ENCODE measurements around the gene HUNK.
"Not testable (repeated sequence)": the region's sequence is repeated elsewhere in the genome, so short reads cannot be mapped to it uniquely, and the experiment has no call there.

The HUNK gene

DNA sequence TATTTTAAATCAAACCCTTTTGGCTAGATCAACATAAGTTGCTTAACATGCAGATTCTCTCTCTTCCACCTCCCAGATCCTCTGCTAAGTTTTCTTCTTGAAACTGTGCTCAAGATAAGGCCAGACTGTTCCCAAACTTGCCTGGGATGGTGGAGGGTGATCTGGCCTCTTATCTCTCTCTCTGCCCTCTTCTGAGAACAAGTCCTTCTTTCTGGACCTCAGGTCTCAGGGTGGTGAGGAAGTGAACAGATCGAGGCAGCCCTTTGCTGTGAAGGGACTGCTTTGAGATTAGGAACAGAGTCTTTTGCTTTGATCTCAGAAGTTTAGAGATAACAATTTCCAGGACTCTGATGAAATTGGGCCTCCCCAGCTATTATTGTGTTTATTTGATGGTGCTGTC is 70.7 kb downstream of the HUNK start:
- in situ Hi-C loops (cut with HindIII; ENCODE audit: low pct_ligation_motif_present, low sequenced_read_pairs), result no loop called here
- DNase-seq, result no peak
- no peaks in the 10 kb centered on the region for H3K36me3 ChIP-seq (replicated peaks)
- no peak overlapping the region for H3K4me3 ChIP-seq (ENCODE audit: low read depth, low read length)
- H3K27ac ChIP-seq, result no peak overlapping the region
- H3K27me3 ChIP-seq (replicated peaks), result no peaks in the 10 kb centered on the region
- TF ChIP-seq, protein P1, sequence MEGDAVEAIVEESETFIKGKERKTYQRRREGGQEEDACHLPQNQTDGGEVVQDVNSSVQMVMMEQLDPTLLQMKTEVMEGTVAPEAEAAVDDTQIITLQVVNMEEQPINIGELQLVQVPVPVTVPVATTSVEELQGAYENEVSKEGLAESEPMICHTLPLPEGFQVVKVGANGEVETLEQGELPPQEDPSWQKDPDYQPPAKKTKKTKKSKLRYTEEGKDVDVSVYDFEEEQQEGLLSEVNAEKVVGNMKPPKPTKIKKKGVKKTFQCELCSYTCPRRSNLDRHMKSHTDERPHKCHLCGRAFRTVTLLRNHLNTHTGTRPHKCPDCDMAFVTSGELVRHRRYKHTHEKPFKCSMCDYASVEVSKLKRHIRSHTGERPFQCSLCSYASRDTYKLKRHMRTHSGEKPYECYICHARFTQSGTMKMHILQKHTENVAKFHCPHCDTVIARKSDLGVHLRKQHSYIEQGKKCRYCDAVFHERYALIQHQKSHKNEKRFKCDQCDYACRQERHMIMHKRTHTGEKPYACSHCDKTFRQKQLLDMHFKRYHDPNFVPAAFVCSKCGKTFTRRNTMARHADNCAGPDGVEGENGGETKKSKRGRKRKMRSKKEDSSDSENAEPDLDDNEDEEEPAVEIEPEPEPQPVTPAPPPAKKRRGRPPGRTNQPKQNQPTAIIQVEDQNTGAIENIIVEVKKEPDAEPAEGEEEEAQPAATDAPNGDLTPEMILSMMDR (IDR thresholded peaks at IDR 0.05; ENCODE audit: low read depth, low read length, missing control alignments), result no peak

DNA sequence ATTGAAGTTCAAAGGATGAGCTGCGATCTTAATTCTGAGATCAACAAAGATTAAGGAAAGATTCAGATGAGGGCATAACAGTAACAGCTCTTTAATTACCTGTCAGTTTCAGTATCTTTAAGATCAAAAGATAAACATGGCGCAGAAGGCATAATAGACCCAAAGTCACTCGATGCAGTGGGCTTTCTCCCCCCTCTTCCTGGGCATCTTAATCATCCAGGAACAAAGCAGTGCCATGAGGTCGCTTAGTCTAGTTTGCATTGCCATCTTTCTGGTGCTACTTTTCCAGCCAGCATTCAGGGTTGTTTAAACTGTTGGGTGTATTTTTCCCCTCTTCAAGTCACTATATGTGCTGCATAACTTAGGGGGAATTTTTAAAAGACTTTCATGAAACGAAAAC is 72.3 kb downstream of the HUNK start:
- H3K36me3 ChIP-seq (replicated peaks), result no peaks in the 10 kb centered on the region
- no peaks in the 10 kb centered on the region for H3K27me3 ChIP-seq (replicated peaks)
- H3K27ac ChIP-seq, result no peak overlapping the region
- H3K4me3 ChIP-seq (ENCODE audit: low read depth, low read length), result no peak overlapping the region
- DNase-seq, result no peak
- in situ Hi-C loops (cut with HindIII; ENCODE audit: low pct_ligation_motif_present, low sequenced_read_pairs), result no loop called here
- TF ChIP-seq, protein P1 (IDR thresholded peaks at IDR 0.05; ENCODE audit: low read depth, low read length, missing control alignments), result no peak

DNA sequence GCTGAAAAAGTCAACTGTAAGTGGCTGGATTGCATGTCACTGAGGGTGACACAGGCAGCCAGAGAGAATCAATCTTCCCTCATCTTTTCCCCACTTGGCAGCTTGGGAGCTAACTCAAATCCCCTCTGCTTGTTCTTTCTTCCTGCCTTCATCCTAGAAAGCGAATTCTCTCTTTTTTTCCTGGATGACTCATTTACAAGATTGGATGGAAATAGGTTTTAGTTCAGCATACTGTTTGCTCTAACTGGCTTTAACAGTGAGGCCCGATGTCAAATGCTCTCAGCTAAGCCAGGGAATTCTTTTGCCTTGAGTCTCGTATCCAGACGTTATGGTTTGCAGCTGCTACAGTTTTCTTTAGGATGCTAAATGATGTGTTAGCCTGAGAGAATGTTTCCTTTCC is 72.7 kb downstream of the HUNK start:
- no peak for DNase-seq
- H3K27me3 ChIP-seq (replicated peaks), result no peaks in the 10 kb centered on the region
- H3K4me3 ChIP-seq (ENCODE audit: low read depth, low read length), result no peak overlapping the region
- TF ChIP-seq, protein P1 (IDR thresholded peaks at IDR 0.05; ENCODE audit: low read depth, low read length, missing control alignments), result no peak
- in situ Hi-C loops (cut with HindIII; ENCODE audit: low pct_ligation_motif_present, low sequenced_read_pairs), result no loop called here
- no peaks in the 10 kb centered on the region for H3K36me3 ChIP-seq (replicated peaks)
- H3K27ac ChIP-seq, result no peak overlapping the region

DNA sequence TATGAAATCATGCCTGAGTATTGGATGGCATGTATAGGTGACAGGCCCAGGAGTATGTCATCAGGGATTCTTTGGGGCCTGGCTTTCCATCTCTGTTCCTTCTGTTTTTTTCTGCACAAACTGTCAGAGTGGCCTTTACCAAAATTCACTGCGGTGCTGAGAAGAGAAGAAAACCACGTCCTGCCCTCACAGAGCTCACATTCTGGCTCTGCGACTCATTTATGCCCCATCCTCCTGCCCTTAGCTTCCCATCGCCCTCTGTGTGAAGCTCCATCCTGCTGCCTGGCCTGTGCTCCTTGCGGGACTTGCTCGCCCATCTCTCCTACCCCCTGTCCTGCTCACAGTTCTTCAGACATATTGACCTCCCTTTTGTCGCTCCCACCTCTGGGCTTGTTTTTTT is 73.4 kb downstream of the HUNK start:
- in situ Hi-C loops (cut with HindIII; ENCODE audit: low pct_ligation_motif_present, low sequenced_read_pairs), result no loop called here

DNA sequence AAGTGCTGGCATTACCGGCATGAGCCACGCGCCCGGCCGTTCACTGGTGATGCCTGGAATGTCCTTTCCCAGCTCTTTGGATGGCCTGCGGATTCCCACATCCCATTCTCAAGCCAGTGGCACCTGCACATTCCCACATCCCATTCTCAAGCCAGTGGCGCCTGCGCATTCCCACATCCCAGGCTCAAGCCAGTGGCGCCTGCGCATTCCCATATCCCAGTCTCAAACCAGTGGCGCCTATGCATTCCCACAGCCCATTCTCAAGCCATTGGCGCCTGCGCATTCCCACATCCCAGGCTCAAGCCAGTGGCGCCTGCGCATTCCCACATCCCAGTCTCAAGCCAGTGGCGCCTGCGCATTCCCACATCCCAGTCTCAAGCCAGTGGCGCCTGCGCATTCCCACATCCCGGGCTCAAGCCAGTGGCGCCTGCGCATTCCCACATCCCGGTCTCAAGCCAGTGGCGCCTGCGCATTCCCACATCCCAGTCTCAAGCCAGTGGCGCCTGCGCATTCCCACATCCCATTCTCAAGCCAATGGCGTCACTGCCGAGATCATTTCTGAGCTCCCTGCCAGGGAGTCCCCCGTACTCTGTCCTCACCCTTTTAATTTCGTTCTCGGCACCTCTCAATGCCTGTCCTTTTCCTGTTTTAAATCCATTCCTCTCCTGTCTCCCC is 74.2 kb downstream of the HUNK start:
- H3K27ac ChIP-seq, result peak overlapping the region; percentile 52
- peak; percentile 40 for DNase-seq
- in situ Hi-C loops (cut with HindIII; ENCODE audit: low pct_ligation_motif_present, low sequenced_read_pairs); H3K27me3 ChIP-seq (replicated peaks); H3K36me3 ChIP-seq (replicated peaks): not testable (repeated sequence)
- peak overlapping the region; percentile 20 for H3K4me3 ChIP-seq (ENCODE audit: low read depth, low read length)

More for the DNA sequence above, 73.4 kb downstream of the HUNK start:
- H3K36me3 ChIP-seq (replicated peaks), result no peaks in the 10 kb centered on the region
- H3K27me3 ChIP-seq (replicated peaks), result no peaks in the 10 kb centered on the region
- no peak overlapping the region for H3K27ac ChIP-seq
- no peak overlapping the region for H3K4me3 ChIP-seq (ENCODE audit: low read depth, low read length)
- no peak for DNase-seq
- TF ChIP-seq, protein P1 (IDR thresholded peaks at IDR 0.05; ENCODE audit: low read depth, low read length, missing control alignments), result no peak

DNA sequence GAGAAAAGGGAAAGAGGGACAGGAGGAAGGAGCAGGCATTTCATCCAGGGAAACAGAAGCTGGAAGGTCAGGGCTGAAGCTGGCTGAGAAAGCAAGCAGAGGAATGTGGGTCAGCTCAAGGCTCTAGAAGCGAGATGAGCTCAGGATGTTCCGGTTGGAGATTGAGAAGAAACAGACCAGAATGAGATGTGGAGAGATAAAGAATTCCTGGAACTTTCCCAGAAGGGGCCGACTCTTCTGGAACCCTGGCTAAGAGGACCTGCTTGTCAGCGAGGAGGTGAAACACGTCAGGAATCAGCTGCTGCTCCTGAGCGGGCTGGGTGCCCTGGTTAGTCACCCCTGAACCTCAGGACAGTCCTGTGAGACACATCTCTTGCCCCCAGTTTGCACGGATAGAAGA is 75.9 kb downstream of the HUNK start:
- DNase-seq, result no peak
- in situ Hi-C loops (cut with HindIII; ENCODE audit: low pct_ligation_motif_present, low sequenced_read_pairs), result no loop called here
- H3K27ac ChIP-seq, result no peak overlapping the region
- H3K27me3 ChIP-seq (replicated peaks), result no peaks in the 10 kb centered on the region
- no peaks in the 10 kb centered on the region for H3K36me3 ChIP-seq (replicated peaks)
- H3K4me3 ChIP-seq (ENCODE audit: low read depth, low read length), result no peak overlapping the region
- TF ChIP-seq, protein P1 (IDR thresholded peaks at IDR 0.05; ENCODE audit: low read depth, low read length, missing control alignments), result no peak

Data from brain microvascular endothelial cell (primary cell).